Mammary epithelial cell (primary cell): ENCODE measurements around the gene MAPRE2.

Experiments used
- EZH2 ChIP-seq: IDR thresholded peaks from 2 replicates; pipeline ENCODE4 v1.6.1; 2012; ENCODE audit warnings: low read length, inconsistent platforms, borderline replicate concordance
- TF ChIP-seq, protein P1 (sequence below), 2 donors: IDR thresholded peaks in 1 of 2; conservative IDR thresholded peaks in 1 of 2; 2 replicates each; pipeline ENCODE4 v1.5.1; 2011 to 2012; ENCODE audit warnings: inconsistent platforms in 2 of 2, low read length in 2 of 2, mild to moderate bottlenecking in 2 of 2, control low read depth in 1 of 2, low read depth in 1 of 2; ENCODE audit not compliant: insufficient read depth in 1 of 2; ENCODE audit errors: extremely low read depth in 1 of 2

DNA sequence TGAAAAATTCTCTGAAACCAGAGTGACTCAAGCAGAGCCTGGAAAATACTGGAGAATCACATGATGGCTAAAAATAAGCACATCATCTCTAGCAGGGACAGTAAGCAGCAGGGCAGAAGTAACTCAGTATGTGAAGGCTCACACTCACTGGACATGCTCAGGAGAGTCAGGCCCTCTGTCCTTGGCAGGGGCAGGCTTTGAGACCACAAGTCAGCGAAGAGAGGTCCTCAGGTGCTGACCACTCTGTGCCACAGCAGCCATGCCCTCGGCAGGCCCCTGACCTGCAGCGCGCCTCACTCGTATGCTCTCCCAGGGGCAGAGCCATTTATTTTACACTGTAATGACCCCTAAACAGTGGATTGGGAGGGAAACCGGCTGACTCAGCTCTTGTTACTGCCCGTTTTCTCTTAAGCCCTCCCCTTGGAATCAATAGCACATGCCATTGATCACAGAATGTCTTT, 76.8 kb downstream of the MAPRE2 start:
- TF ChIP-seq, protein P1, sequence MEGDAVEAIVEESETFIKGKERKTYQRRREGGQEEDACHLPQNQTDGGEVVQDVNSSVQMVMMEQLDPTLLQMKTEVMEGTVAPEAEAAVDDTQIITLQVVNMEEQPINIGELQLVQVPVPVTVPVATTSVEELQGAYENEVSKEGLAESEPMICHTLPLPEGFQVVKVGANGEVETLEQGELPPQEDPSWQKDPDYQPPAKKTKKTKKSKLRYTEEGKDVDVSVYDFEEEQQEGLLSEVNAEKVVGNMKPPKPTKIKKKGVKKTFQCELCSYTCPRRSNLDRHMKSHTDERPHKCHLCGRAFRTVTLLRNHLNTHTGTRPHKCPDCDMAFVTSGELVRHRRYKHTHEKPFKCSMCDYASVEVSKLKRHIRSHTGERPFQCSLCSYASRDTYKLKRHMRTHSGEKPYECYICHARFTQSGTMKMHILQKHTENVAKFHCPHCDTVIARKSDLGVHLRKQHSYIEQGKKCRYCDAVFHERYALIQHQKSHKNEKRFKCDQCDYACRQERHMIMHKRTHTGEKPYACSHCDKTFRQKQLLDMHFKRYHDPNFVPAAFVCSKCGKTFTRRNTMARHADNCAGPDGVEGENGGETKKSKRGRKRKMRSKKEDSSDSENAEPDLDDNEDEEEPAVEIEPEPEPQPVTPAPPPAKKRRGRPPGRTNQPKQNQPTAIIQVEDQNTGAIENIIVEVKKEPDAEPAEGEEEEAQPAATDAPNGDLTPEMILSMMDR (conservative IDR thresholded peaks at IDR 0.05 in 1 of 2, IDR thresholded peaks at IDR 0.05 in 1 of 2; ENCODE audit: extremely low read depth in 1 of 2, insufficient read depth in 1 of 2, low read depth in 1 of 2, low read length in 2 of 2) = no peak
- no peak for TF ChIP-seq EZH2
